Measurements from ENCODE around the gene ALDH1A2. TPM values are rescaled to one million over a fixed set of nuclear protein-coding genes. Genes with fewer than 3 reads are reported as not detected.
"Not testable (repeated sequence)": the region's sequence is repeated elsewhere in the genome, so short reads cannot be mapped to it uniquely, and the experiment has no call there.

Gene ALDH1A2
- polyA plus RNA-seq, 1 donor from 2014 or later = 0.24 TPM

GRCh38 chr15:58114388-58114787, 48.9 kb upstream of the ALDH1A2 start:
- H3K9me2 ChIP-seq (ENCODE audit: insufficient read depth, low read length) = no peaks in the 10 kb centered on the region
- no peak overlapping the region for H3K27ac ChIP-seq (ENCODE audit: low read length)
- no peaks in the 10 kb centered on the region for H3K79me2 ChIP-seq (replicated peaks; ENCODE audit: insufficient read depth, low read length)
- H3K27me3 ChIP-seq (ENCODE audit: insufficient read depth, low read depth, low read length) = no peaks in the 10 kb centered on the region
- no peaks in the 10 kb centered on the region for H3K9me3 ChIP-seq (ENCODE audit: low read length)
- TF ChIP-seq CTCF (IDR thresholded peaks at IDR 0.05; ENCODE audit: poor library complexity, severe bottlenecking) (no peak), POLR2AphosphoS5 (IDR thresholded peaks at IDR 0.05) (no peak), RAD21 (conservative IDR thresholded peaks at IDR 0.05) (no peak), EP300 (conservative IDR thresholded peaks at IDR 0.05; ENCODE audit: poor library complexity, severe bottlenecking) (no peak), EZH2 (IDR thresholded peaks at IDR 0.05; ENCODE audit: borderline replicate concordance, insufficient read depth, low read length, poor library complexity, severe bottlenecking) (no peak), REST (IDR thresholded peaks at IDR 0.05; ENCODE audit: borderline replicate concordance) (no peak), MXI1 (conservative IDR thresholded peaks at IDR 0.05; ENCODE audit: poor library complexity, severe bottlenecking) (no peak), SMC3 (conservative IDR thresholded peaks at IDR 0.05; ENCODE audit: poor library complexity) (no peak), TAF1 (IDR thresholded peaks at IDR 0.05; ENCODE audit: low read depth) (no peak)
- no peaks in the 10 kb centered on the region for H3K36me3 ChIP-seq (ENCODE audit: insufficient read depth, low read length)
- H3K4me3 ChIP-seq (ENCODE audit: low read length) = no peak overlapping the region
- no peaks in the 10 kb centered on the region for H4K20me1 ChIP-seq (ENCODE audit: insufficient read depth)
- no peak overlapping the region for H3K9ac ChIP-seq (ENCODE audit: low read length)
- no peak overlapping the region for H2AFZ ChIP-seq (ENCODE audit: low read depth, low read length)
- H3K4me2 ChIP-seq (ENCODE audit: low read length) = no peak overlapping the region
- H3F3A ChIP-seq (ENCODE audit: insufficient read depth, low read length, poor library complexity, severe bottlenecking) = no peaks in the 10 kb centered on the region

- H2AFZ ChIP-seq (ENCODE audit: low read depth, low read length); H3K4me2 ChIP-seq (ENCODE audit: low read length): not testable (repeated sequence)
These were observed 47.8 kb upstream of the ALDH1A2 start for GRCh38 chr15:58113358-58113757.

GRCh38 chr15:58111718-58112104, 46.2 kb upstream of the ALDH1A2 start:
- Histone ChIP-seq H3K27me3 (ENCODE audit: insufficient read depth, low read depth, low read length) (no peaks in the 10 kb centered on the region), H3K27ac (ENCODE audit: low read length) (no peak overlapping the region), H3K4me3 (ENCODE audit: low read length) (no peak overlapping the region), H3K4me2 (ENCODE audit: low read length) (no peak overlapping the region), H3F3A (ENCODE audit: insufficient read depth, low read length, poor library complexity, severe bottlenecking) (no peaks in the 10 kb centered on the region), H3K36me3 (ENCODE audit: insufficient read depth, low read length) (no peaks in the 10 kb centered on the region), H3K9me3 (ENCODE audit: low read length) (no peaks in the 10 kb centered on the region), H3K9ac (ENCODE audit: low read length) (no peak overlapping the region), H2AFZ (ENCODE audit: low read depth, low read length) (no peak overlapping the region), H4K20me1 (ENCODE audit: insufficient read depth) (no peaks in the 10 kb centered on the region), H3K9me2 (ENCODE audit: insufficient read depth, low read length) (no peaks in the 10 kb centered on the region), H3K79me2 (replicated peaks; ENCODE audit: insufficient read depth, low read length) (no peaks in the 10 kb centered on the region)
- no peak for TF ChIP-seq CTCF (IDR thresholded peaks at IDR 0.05; ENCODE audit: poor library complexity, severe bottlenecking)
- TF ChIP-seq EP300 (conservative IDR thresholded peaks at IDR 0.05; ENCODE audit: poor library complexity, severe bottlenecking) = no peak
- TF ChIP-seq RAD21 (conservative IDR thresholded peaks at IDR 0.05) = no peak
- TF ChIP-seq POLR2AphosphoS5 (IDR thresholded peaks at IDR 0.05) = no peak
- TF ChIP-seq TAF1 (IDR thresholded peaks at IDR 0.05; ENCODE audit: low read depth) = no peak
- TF ChIP-seq EZH2 (IDR thresholded peaks at IDR 0.05; ENCODE audit: borderline replicate concordance, insufficient read depth, low read length, poor library complexity, severe bottlenecking) = no peak
- TF ChIP-seq MXI1 (conservative IDR thresholded peaks at IDR 0.05; ENCODE audit: poor library complexity, severe bottlenecking) = no peak
- TF ChIP-seq SMC3 (conservative IDR thresholded peaks at IDR 0.05; ENCODE audit: poor library complexity) = no peak
- TF ChIP-seq REST (IDR thresholded peaks at IDR 0.05; ENCODE audit: borderline replicate concordance) = no peak

More at GRCh38 chr15:58113358-58113757, 47.8 kb upstream of the ALDH1A2 start:
- not testable (repeated sequence) for H3F3A ChIP-seq (ENCODE audit: insufficient read depth, low read length, poor library complexity, severe bottlenecking); H3K9ac ChIP-seq (ENCODE audit: low read length); H3K27me3 ChIP-seq (ENCODE audit: insufficient read depth, low read depth, low read length); H3K79me2 ChIP-seq (replicated peaks; ENCODE audit: insufficient read depth, low read length); H3K36me3 ChIP-seq (ENCODE audit: insufficient read depth, low read length); H3K9me3 ChIP-seq (ENCODE audit: low read length); H3K9me2 ChIP-seq (ENCODE audit: insufficient read depth, low read length); H4K20me1 ChIP-seq (ENCODE audit: insufficient read depth); H3K27ac ChIP-seq (ENCODE audit: low read length); H3K4me3 ChIP-seq (ENCODE audit: low read length)

All from neural cell (in vitro differentiated cells).